IMR-90 (cell line): ENCODE measurements around the gene ZNF227. TPM values are rescaled to one million over a fixed set of nuclear protein-coding genes. Genes with fewer than 3 reads are reported as not detected.
"Not testable (repeated sequence)": the region's sequence is repeated elsewhere in the genome, so short reads cannot be mapped to it uniquely, and the experiment has no call there.

Experiments
- ATAC-seq: fragments of 200-7000 bp; cut with Tn5 transposase; 2 replicates; pipeline ENCODE4 v1.9.1; 2020; ENCODE audit warnings: low read depth, mild to moderate bottlenecking, moderate library complexity
- BruUV-seq: library from RNA; stranded (reverse); fragments of 400-500 nt; replicated peaks from 2 replicates; lab custom pipeline; 2021; lab: Mats Ljungman, UMichigan
- CTCF ChIA-PET: fragments of 300-600 bp; formaldehyde crosslinking; extraction: SDS; loops from one replicate; lab custom pipeline; 2021; ENCODE audit warnings: antibody characterized with exemption; lab: Yijun Ruan, JAX
- POLR2A ChIA-PET: fragments of 300-600 bp; sonication (Branson Sonifier 250); formaldehyde crosslinking; loops from one replicate; lab custom pipeline; 2022; ENCODE audit warnings: antibody characterized with exemption; ENCODE audit not compliant: unreplicated experiment; lab: Charles Lee
- DNase-seq: peaks from one replicate; pipeline ENCODE4 v3.0.0; 2013
- H2AFZ ChIP-seq: replicated peaks from 2 replicates; pipeline ENCODE3; 2013; ENCODE audit warnings: low read length, mild to moderate bottlenecking; ENCODE audit not compliant: poor library complexity
- H2AK5ac ChIP-seq: 2 replicates; pipeline ENCODE4 v1.6.1; 2013; ENCODE audit warnings: low read depth, low read length, inconsistent platforms
- H2AK9ac ChIP-seq: replicated peaks from 2 replicates; pipeline ENCODE3; 2013; ENCODE audit warnings: mild to moderate bottlenecking, low read depth, low read length, moderate library complexity; ENCODE audit not compliant: poor library complexity
- H2BK120ac ChIP-seq: 2 replicates; pipeline ENCODE4 v1.6.1; 2013; ENCODE audit warnings: low read depth, low read length, inconsistent platforms
- H2BK15ac ChIP-seq: 3 replicates; pipeline ENCODE4 v1.6.1; 2013; ENCODE audit warnings: low read depth, low read length, inconsistent platforms
- H2BK20ac ChIP-seq: 2 replicates; pipeline ENCODE4 v1.6.1; 2013; ENCODE audit warnings: low read depth, mild to moderate bottlenecking, inconsistent platforms, low read length, moderate library complexity
- H2BK5ac ChIP-seq: 2 replicates; pipeline ENCODE4 v1.6.1; 2013; ENCODE audit warnings: mild to moderate bottlenecking, low read depth, low read length, inconsistent platforms; ENCODE audit not compliant: poor library complexity, severe bottlenecking
- H3K14ac ChIP-seq: replicated peaks from 2 replicates; pipeline ENCODE4 v1.6.1; 2013; ENCODE audit warnings: low read depth, low read length, inconsistent platforms
- H3K18ac ChIP-seq: 2 replicates; pipeline ENCODE4 v1.6.1; 2013; ENCODE audit warnings: low read depth, low read length, control low read depth
- H3K23ac ChIP-seq: 2 replicates; pipeline ENCODE4 v1.6.1; 2013; ENCODE audit warnings: low read depth, low read length, inconsistent platforms
- H3K27ac ChIP-seq: 2 replicates; pipeline ENCODE4 v1.5.1; 2013; ENCODE audit warnings: mild to moderate bottlenecking, control low read depth, low read length; ENCODE audit not compliant: insufficient read depth
- H3K27me3 ChIP-seq: 2 replicates; pipeline ENCODE4 v1.6.1; 2013; ENCODE audit warnings: low read length; ENCODE audit not compliant: control insufficient read depth, insufficient read depth
- H3K36me3 ChIP-seq: 2 replicates; pipeline ENCODE4 v1.6.1; 2013; ENCODE audit warnings: low read length, mixed read lengths; ENCODE audit not compliant: control insufficient read depth, insufficient read depth
- H3K4ac ChIP-seq: 2 replicates; pipeline ENCODE4 v1.6.1; 2013; ENCODE audit warnings: low read depth, low read length, inconsistent platforms
- H3K4me1 ChIP-seq: 2 replicates; pipeline ENCODE4 v1.6.1; 2013; ENCODE audit warnings: low read length, mixed read lengths; ENCODE audit not compliant: control insufficient read depth, insufficient read depth
- H3K4me2 ChIP-seq: 2 replicates; pipeline ENCODE4 v1.6.1; 2013; ENCODE audit warnings: low read depth, mild to moderate bottlenecking, control low read depth, low read length, moderate library complexity
- H3K4me3 ChIP-seq: 2 replicates; pipeline ENCODE4 v1.5.1; 2013; ENCODE audit warnings: low read depth, mild to moderate bottlenecking, control low read depth, low read length, moderate library complexity; ENCODE audit not compliant: insufficient read depth
- H3K56ac ChIP-seq: 2 replicates; pipeline ENCODE4 v1.6.1; 2013; ENCODE audit warnings: low read length, inconsistent platforms; ENCODE audit not compliant: insufficient read depth; ENCODE audit errors: extremely low read depth
- H3K79me1 ChIP-seq, 2 experiments: 2 replicates each; pipeline ENCODE4 v1.6.1; 2013; ENCODE audit warnings: low read length in 2 of 2, inconsistent platforms in 1 of 2, low read depth in 1 of 2
- H3K9ac ChIP-seq: 2 replicates; pipeline ENCODE4 v1.6.1; 2013; ENCODE audit warnings: low read depth, low read length, control low read depth
- H3K9me1 ChIP-seq: 2 replicates; pipeline ENCODE4 v1.6.1; 2013; ENCODE audit warnings: low read length, inconsistent platforms; ENCODE audit not compliant: insufficient read depth
- H3K9me3 ChIP-seq: 2 replicates; pipeline ENCODE4 v1.6.1; 2013; ENCODE audit warnings: low read length; ENCODE audit not compliant: control insufficient read depth, insufficient read depth
- H4K20me1 ChIP-seq: 2 replicates; pipeline ENCODE4 v1.6.1; 2013; ENCODE audit warnings: low read length, inconsistent platforms; ENCODE audit not compliant: insufficient read depth
- H4K5ac ChIP-seq: 2 replicates; pipeline ENCODE4 v1.6.1; 2013; ENCODE audit warnings: mild to moderate bottlenecking, low read depth, low read length, control low read depth
- H4K8ac ChIP-seq, 2 experiments: 2 replicates each; pipeline ENCODE4 v1.6.1; 2013; ENCODE audit warnings: low read depth in 2 of 2, low read length in 2 of 2, control low read depth in 1 of 2, inconsistent platforms in 1 of 2
- H4K91ac ChIP-seq: 2 replicates; pipeline ENCODE4 v1.6.1; 2013; ENCODE audit warnings: low read depth, low read length, inconsistent platforms; ENCODE audit not compliant: insufficient read depth
- WGBS, 2 experiments: methylation state at CpG; one replicate each; pipeline versions ENCODE4 v1.1.5 to v1.1.7; 2013; ENCODE audit warnings: missing lambda C conversion rate in 2 of 2; ENCODE audit not compliant: insufficient read length in 1 of 2; ENCODE audit errors: extremely low coverage in 2 of 2; 5-methylcytosine and 5-hydroxymethylcytosine counted together
- dilution Hi-C: fragments of 300-500 bp; cut with HindIII; formaldehyde crosslinking; loops from one replicate; pipeline ENCODE4 v1.14.3; 2018; ENCODE audit warnings: low sequenced_read_pairs; ENCODE audit not compliant: unreplicated experiment
- in situ Hi-C: fragments of 300-500 bp; cut with MboI; formaldehyde crosslinking; loops from 3 replicates; pipeline ENCODE4 v1.14.3; 2019; ENCODE audit warnings: low sequenced_read_pairs, inconsistent platforms, mixed read lengths
- intact Hi-C: fragments of 100-400 bp; cut with micrococcal nuclease; formaldehyde crosslinking; loops from 2 replicates; pipeline ENCODE4 v1.10.0; 2022
- polyA plus RNA-seq, 3 experiments: library from polyadenylated mRNA; depleted of rRNA; stranded (reverse); fragments of >200 nt; gene quantifications; 2 replicates each; pipeline ENCODE4 v1.2.3, GENCODE V29; 2012; ENCODE audit warnings: low replicate concordance in 1 of 3
- total RNA-seq: library from RNA; depleted of rRNA; stranded (reverse); fragments of >200 nt; gene quantifications from 2 replicates; pipeline ENCODE4 v1.2.3, GENCODE V29; 2012

The ZNF227 gene
- total and polyA plus RNA-seq, 2 of the 4 experiments (the other 2 are of a cell fraction) = 4.9 to 19.2 TPM

DNA sequence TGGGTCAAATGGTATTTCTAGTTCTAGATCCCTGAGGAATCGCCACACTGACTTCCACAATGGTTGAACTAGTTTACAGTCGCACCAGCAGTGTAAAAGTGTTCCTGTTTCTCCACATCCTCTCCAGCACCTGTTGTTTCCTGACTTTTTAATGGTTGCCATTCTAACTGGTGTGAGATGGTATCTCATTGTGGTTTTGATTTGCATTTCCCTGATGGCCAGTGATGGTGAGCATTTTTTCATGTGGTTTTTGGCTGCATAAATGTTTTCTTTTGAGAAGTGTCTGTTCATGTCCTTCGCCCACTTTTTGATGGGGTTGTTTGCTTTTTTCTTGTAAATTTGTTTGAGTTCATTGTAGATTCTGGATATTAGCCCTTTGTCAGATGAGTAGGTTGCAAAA, 9.0 kb downstream of the ZNF227 start:
- H3K36me3 ChIP-seq = peaks cover 18% of the 10 kb centered on the region
- H3K27ac ChIP-seq, H2BK120ac ChIP-seq, H3K4me1 ChIP-seq, H4K8ac ChIP-seq, H3K4me2 ChIP-seq, H2AFZ ChIP-seq, H2AK5ac ChIP-seq, H3K9me1 ChIP-seq, H3K18ac ChIP-seq, H3K27me3 ChIP-seq, intact Hi-C loops, H2BK15ac ChIP-seq, H3K9me3 ChIP-seq, H4K91ac ChIP-seq, dilution Hi-C loops, H2BK20ac ChIP-seq, CTCF ChIA-PET, H3K9ac ChIP-seq, H2BK5ac ChIP-seq, H3K79me1 ChIP-seq, H3K4ac ChIP-seq, H2AK9ac ChIP-seq, DNase-seq, ATAC-seq, POLR2A ChIA-PET, H3K14ac ChIP-seq, in situ Hi-C loops, H3K23ac ChIP-seq, H4K5ac ChIP-seq, BruUV-seq, H3K4me3 ChIP-seq, H3K56ac ChIP-seq, H4K20me1 ChIP-seq: not testable (repeated sequence)
- no CpG with 5 or more reads among the region's 3 CpGs for WGBS, 2 experiments
